Measurements from ENCODE around the gene ABI3BP.

The ABI3BP gene

GRCh38 chr3:100882571-100882984, 110.6 kb downstream of the ABI3BP start:
- no peak for DNase-seq

GRCh38 chr3:100880845-100881244, 112.4 kb downstream of the ABI3BP start:
- no peak for DNase-seq

GRCh38 chr3:100880072-100880471, 113.1 kb downstream of the ABI3BP start:
- DNase-seq, result no peak

GRCh38 chr3:100879195-100879810, 113.9 kb downstream of the ABI3BP start:
- no peak for DNase-seq

- DNase-seq, result no peak
These were observed 115.9 kb downstream of the ABI3BP start for GRCh38 chr3:100877286-100877685.

GRCh38 chr3:100875239-100875638, 118.0 kb downstream of the ABI3BP start:
- no peak for DNase-seq

GRCh38 chr3:100873611-100874010, 119.6 kb downstream of the ABI3BP start:
- no peak for DNase-seq

GRCh38 chr3:100871306-100871705, 121.9 kb downstream of the ABI3BP start:
- DNase-seq, result no peak

GRCh38 chr3:100869787-100870186, 123.4 kb downstream of the ABI3BP start:
- no peak for DNase-seq

- no peak for DNase-seq
These were observed 124.3 kb downstream of the ABI3BP start for GRCh38 chr3:100868894-100869293.

GRCh38 chr3:100868096-100868495, 125.1 kb downstream of the ABI3BP start:
- no peak for DNase-seq

- no peak for DNase-seq
These were observed 127.8 kb downstream of the ABI3BP start for GRCh38 chr3:100865442-100865841.

- DNase-seq, result no peak
These were observed 128.6 kb downstream of the ABI3BP start for GRCh38 chr3:100864471-100865250.

GRCh38 chr3:100857863-100858262, 135.4 kb downstream of the ABI3BP start:
- no peak for DNase-seq

GRCh38 chr3:100856821-100857220, 136.4 kb downstream of the ABI3BP start:
- no peak for DNase-seq

GRCh38 chr3:100852840-100853239, 140.4 kb downstream of the ABI3BP start:
- no peak for DNase-seq

- no peak for DNase-seq
These were observed 142.5 kb downstream of the ABI3BP start for GRCh38 chr3:100850701-100851100.

- no peak for DNase-seq
These were observed 143.1 kb downstream of the ABI3BP start for GRCh38 chr3:100850156-100850555.

- DNase-seq, result no peak
These were observed 148.9 kb downstream of the ABI3BP start for GRCh38 chr3:100844063-100844936.

GRCh38 chr3:100838157-100838556, 155.1 kb downstream of the ABI3BP start:
- no peak for DNase-seq

GRCh38 chr3:100836661-100837060, 156.6 kb downstream of the ABI3BP start:
- no peak for DNase-seq

GRCh38 chr3:100834332-100834731, 158.9 kb downstream of the ABI3BP start:
- DNase-seq, result no peak

- no peak for DNase-seq
These were observed 159.7 kb downstream of the ABI3BP start for GRCh38 chr3:100833483-100833882.

- no peak for DNase-seq
These were observed 161.6 kb downstream of the ABI3BP start for GRCh38 chr3:100831629-100832028.
